Stimulated activated CD8-positive, alpha-beta memory T cell treated with anti-CD3 and anti-CD28 coated beads, Interleukin-7, amount 100 ng/mL, for 1 hour (primary cell): ENCODE data around the gene MRGPRF.
"Not testable (repeated sequence)": the region's sequence is repeated elsewhere in the genome, so short reads cannot be mapped to it uniquely, and the experiment has no call there.

Source experiments
- DNase-seq, 2 donors: peaks; one replicate each; pipeline ENCODE4 v3.0.0-alpha.2; 2020; ENCODE audit warnings: low read depth in 2 of 2

MRGPRF gene

GRCh38 chr11:68987211-68987610 is 25.8 kb downstream of the MRGPRF start:
- DNase-seq = no peak

GRCh38 chr11:68983801-68984200 is 29.2 kb downstream of the MRGPRF start:
- DNase-seq = no peak

DNA sequence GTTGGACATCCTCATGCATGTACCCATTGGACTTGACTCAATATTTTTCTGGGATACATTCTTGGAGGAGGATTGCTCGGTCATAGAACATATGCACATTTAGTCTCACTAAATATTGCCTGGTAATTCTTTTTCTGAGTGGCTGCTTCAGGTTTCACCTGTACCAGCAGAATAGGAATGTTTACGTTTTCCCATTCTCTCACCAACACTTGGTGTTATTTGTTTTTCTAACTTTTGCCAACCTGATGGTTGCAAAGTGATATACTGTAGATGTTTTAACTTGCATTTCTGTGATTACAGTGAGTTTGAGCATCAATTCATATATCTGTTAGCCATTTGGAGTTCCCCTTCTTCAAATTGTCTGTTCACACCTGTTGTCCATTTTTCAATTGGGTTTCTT is 30.9 kb downstream of the MRGPRF start:
- no peak for DNase-seq

- no peak for DNase-seq
Measured at GRCh38 chr11:68980776-68981065, 32.3 kb downstream of the MRGPRF start, which contains the start of gene MRGPRD. Gene MRGPRD, minus strand, starts transcription at chr11:68980986. Its CDS starts 0 bp downstream, at chr11:68980986.

GRCh38 chr11:68979931-68980775 is 32.9 kb downstream of the MRGPRF start:
- DNase-seq = no peak

DNA sequence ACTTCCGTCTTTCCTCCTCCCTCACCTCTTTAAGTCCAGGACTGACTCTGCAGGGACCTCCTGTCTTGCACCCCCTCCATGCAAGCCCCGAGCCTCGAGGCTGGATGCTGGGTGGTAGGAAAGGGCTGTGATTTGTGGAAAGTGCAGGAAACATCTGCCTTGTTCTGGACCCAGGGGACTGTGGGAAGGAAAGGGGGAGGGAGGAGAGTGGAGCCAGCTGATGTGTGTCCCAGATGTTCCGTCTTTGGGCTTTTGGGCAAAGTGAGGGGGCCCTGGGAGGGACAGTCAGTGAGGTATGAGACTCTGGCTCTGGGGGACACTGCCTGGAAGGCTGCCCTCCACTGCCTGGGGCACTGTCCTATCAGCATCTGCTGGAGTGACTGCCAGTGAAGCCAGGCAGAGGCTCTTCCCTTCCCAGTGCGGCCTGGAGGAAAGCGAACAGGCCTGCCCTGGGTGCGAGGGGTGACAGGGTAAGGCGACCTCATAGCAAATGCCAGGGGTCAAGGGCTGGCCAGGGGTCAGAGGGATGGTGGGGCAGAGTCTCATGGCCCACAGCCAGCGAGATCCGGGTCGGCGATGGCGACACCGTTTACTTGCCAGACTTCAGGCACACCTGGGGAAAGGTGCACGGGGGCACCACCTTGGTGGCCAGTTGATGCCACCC is 34.0 kb downstream of the MRGPRF start:
- no peak for DNase-seq

GRCh38 chr11:68978626-68978930 is 34.5 kb downstream of the MRGPRF start:
- no peak for DNase-seq

DNA sequence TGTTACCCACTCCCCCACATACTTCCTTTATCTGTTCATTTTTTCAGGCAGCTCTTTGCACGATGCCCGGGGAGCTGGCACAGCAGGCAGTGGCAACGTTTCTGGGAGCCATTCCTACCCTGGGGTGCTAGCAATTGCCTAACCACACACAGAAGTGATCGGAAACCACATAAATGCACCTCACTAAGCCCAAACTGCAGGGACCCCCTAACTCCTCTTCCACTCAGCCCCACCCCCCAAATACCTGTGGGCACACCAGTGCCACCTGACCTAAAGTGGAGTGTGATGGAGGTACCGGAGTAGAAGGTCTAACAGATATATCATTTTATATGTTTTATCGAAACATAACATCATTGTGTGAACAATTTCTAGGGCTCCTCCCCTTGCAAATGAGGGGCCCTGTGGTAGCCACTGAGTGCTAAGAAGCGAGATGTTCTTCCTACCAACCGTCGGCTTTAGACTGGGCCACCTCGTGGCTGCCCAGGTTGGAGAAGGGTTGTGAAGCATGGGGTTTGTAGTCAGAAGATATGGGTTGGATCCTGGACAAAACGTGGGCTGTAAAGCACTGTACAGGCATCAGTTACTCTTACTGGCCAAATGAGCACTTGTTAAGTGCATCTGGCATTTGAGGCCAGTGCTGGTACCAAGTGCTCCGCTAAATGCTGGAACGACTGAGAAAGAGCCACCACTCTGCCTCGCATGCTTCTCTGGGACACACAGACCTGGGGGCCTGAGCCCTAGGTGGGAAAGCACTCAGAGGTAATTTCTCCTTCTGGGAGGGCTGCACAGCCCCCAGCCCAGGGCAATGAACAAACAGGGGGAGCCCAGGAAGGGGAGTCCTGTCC is 35.0 kb downstream of the MRGPRF start:
- no peak for DNase-seq

DNA sequence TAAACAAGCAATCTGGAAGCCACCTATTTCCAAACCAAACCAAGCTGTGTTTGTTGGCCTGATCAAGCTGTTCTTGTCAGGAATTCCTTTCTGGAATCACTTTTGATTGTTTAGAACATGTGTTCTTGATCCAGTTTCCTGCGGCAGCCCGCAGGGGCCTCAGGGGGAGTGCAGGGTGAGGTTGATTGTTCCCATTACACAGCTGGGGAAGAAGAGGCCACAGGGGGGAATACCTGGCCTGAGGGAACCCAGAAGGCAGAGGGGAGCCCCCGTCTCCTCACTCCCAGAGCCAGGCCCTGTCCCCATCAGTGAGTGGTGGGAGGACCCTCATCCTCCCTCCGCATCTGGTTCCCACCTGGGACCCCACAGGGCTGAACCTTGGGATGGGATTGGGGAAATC is 36.5 kb downstream of the MRGPRF start:
- DNase-seq = no peak

DNA sequence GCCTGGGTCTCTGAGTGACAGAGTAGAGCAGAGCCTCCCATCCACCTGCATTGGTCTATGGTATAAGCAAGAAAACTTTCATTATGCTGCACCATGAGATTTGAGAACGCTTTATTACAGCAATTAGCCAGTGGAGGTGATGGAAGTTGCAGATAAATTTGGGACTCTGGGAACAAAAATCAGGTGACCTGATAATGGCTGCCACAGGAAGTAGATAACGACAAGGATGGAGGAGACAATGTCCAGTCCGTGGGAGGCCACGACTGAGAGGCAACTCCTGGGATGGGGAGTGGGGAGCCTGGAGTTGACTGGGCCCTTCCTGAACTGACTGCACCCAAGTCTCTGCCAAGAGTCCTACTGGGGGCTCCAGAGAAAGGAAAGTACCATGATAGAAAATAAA is 37.0 kb downstream of the MRGPRF start:
- no peak for DNase-seq

DNA sequence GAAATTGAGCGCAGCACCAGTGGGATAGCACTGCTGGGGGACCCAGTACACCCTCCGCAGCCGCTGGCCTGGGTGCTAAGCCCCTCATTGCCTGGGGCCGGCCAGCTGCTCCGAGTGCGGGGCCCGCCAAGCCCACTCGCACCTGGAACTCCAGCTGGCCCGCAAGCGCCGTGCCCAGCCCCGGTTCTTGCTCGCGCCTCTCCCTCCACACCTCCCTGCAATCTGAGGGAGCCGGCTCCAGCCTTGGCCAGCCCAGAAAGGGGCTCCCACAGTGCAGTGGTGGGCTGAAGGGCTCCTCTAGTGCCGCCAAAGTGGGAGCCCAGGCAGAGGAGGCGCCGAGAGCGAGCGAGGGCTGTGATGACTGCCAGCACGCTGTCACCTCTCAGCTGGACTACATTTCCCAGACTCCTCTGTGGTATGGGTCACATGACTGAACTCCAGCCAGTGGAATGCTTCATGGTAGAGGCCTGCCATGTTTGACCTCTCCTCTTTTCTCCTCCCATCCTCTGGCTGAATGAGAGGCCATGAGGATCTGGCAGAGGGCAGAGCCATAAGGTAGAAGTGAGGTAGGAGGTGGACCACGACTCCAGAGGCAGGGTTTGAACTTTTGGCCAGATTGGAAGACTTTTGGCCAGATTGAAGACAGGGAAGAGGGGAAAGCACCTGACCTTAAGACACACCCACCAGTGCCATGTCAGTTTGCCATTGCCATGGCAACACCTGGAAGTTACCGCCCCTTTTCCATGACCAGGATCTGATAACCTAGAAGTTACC is 38.4 kb downstream of the MRGPRF start:
- no peak for DNase-seq

DNA sequence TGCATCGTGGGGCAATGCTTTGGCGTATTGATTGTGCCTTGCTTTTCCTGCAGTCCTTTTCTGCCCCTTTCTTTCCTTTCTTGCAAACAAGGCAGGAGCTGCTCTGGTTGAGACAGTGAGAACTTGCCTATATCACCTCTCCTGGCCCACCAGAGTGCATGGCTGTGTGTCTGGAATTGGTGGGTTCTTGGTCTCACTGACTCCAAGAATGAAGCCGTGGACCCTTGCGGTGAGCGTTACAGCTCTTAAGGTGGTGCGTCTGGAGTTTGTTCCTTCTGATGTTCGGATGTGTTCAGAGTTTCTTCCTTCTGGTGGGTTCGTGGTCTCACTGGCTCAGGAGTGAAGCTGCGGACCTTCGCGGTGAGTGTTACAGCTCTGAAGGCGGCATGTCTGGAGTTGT is 39.3 kb downstream of the MRGPRF start:
- not testable (repeated sequence) for DNase-seq

- no peak for DNase-seq
Measured at GRCh38 chr11:68973219-68973618, 39.8 kb downstream of the MRGPRF start.

GRCh38 chr11:68970921-68971636 is 42.0 kb downstream of the MRGPRF start:
- no peak for DNase-seq

DNA sequence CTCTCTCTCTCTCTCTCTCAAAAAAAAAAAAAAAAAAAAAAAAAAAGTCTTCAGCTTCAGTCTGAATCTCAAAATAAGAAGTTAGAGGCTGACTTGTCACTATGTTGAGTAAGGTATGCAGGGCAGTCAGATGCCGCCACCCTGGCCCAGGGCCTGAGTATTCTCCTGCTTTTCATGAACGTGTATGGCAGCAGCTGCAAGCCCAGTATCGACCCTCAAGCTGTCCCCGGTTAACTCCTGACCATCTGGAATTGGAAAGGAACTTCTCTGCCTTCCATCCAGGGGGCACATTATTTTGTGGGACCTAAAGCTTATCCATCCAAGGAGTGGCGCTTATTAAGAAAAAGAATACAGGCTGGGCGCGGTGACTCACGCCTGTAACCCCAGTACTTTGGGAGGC is 43.7 kb downstream of the MRGPRF start:
- no peak for DNase-seq

DNA sequence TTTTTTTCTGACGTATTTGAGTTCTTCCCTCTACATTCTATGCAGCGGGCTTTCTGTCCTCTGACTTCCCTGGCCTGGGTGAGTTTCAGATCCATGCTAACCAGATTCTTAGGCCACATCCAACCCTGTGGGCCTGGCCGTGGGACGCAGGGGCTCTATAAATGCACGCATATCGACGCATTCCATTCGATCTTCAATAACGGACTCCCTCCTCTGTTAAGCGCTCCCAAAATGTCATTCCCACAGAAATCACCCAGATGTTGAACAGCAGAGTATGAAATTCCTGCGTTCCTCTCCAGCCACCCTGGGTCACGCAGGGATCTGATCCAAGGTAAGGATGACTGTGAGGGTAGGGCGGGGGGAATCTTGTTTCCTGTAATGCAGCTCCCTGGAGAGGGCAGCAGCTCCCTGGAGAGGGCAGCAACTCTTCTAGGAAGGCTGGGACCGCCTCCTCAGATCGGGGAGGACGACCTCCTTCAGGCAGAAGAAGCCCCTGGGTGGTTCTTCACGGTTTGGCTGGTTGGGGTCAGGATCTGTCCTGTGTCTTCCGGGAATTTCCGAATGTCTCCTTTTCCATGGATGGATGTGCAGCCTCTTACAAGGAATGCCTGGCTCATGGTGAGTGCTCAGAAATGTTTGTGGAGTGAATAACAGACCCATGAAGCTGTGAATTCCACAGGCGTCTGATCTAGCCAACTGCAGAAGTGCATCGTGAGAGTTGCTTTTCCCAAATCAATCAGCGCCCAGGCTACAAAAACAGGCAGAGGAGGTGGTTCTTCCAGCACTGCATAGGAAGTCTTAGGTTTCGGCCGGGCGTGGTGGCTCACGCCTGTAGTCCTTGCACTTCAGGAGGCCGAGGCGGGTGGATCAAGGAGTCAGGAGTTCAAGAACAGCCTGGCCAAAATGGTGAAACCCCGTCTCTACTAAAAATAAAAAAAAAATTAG is 44.5 kb downstream of the MRGPRF start:
- no peak for DNase-seq

DNA sequence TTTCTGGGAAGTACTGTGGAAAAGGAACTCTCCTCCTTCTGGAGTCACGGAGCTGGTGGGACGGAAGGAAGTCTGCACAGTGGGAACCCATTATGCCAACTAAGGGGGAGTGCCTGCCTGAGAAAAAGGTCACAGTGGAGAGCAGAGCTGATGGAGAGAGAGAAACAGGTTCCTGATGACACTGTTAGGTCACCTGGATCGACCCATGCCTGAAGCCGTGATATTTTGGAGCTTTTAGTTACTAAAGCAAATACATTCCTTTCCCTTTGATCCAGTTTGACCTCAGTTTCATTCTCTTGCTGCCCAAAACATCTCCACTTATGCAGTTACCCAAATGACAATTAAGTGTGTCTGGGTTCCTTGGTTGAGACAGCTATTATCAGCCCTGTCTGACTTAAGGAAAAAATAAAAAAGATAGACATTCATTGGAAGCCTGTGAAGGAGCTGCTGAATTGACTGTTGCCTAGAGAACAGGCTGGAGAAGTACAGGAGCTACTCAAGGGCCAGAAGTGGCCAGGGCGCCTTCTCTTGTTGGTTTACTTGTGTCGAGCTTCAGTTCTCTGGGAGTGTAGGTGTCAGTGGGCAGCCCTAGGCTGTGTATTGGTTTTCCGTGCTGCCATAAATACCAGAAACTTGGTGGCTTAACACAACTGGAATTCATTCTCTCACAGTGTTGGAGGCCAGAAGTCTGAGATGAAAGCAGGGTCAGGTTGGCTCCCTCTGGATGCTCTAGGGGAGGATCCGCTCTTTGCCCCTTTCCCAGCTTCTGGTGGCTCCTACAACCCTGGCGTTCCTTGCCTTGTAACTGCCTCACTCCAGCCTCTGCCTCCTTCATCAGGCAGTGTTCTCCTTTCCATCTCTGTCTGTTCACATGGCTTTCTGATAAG is 45.9 kb downstream of the MRGPRF start:
- DNase-seq = no peak

DNA sequence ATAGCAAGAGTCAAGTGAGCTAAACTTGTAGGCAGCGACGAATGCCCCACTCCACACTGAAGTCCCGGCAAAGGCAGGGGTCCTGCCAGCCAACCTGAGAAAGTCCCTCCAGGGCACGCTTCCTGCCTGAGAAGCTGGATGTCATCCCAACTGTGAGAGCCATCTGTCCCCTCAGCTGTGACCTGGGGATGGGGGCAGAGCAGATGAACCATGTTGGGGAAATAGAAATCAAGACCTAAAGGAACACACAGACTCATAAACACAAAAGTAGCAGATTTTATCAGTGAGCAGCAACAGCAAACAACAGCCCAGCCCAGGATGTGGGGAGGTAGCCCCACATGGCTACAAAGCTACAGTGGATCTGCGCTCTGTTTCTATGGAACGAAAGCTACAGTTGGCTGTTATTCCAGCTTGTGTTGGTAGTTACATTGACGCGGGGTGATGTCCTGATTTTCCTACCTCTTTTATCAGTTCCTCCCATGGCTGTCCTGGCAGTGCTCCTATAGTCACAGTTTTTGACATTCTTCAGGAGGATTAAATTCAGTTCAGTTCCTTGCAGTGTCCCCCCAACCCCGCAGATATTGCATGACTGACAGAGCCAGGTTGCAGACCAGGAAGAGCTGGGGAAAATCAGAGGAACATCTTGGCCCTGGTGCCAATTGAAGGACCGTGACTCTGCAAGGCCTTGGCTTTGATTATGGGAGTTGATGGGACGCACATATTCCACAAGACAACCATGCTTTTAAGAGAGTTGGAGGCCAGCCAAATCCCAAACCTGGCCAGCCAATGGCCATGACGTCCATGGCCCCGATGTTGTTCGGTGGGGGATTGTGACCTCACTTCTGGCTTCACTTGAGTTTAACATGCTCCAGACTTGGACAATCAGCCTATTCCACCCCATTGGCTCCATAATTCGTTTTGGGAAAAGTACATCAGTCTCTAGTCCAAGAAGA is 46.9 kb downstream of the MRGPRF start:
- no peak for DNase-seq
